HG02970 (cell line): ENCODE results near the gene VAMP1.

Experiments
- ATAC-seq: cut with Tn5 transposase; IDR thresholded peaks from one replicate; pipeline ENCODE4 v1.9.1; 2021; ENCODE audit warnings: mild to moderate bottlenecking, moderate library complexity, moderate number of reproducible peaks; ENCODE audit not compliant: unreplicated experiment, low FRiP score

The VAMP1 gene

GRCh38 chr12:6452245-6452943 lies 18.1 kb downstream of the VAMP1 start:
- no peak for ATAC-seq

- peak; percentile 40 for ATAC-seq
These were observed 18.9 kb downstream of the VAMP1 start, which contains the start of gene TAPBPL for GRCh38 chr12:6451348-6452244. TSS of gene TAPBPL (plus strand) at chr12:6452042. CDS start at chr12:6452249, 207 bp downstream.

GRCh38 chr12:6450869-6451347 lies 19.6 kb downstream of the VAMP1 start:
- ATAC-seq = no peak

- no peak for ATAC-seq
These were observed 20.2 kb downstream of the VAMP1 start for GRCh38 chr12:6450091-6450868.

GRCh38 chr12:6444704-6445688 lies 25.5 kb downstream of the VAMP1 start, which contains the start of gene CD27:
TSS of gene CD27 (plus strand) at chr12:6444955. CDS start at chr12:6445096, 141 bp downstream.
- no peak for ATAC-seq

- no peak for ATAC-seq
These were observed 26.4 kb downstream of the VAMP1 start for GRCh38 chr12:6444031-6444430.

- ATAC-seq = no peak
These were observed 27.0 kb downstream of the VAMP1 start for GRCh38 chr12:6443361-6443983.

- no peak for ATAC-seq
These were observed 27.6 kb downstream of the VAMP1 start for GRCh38 chr12:6442836-6443235.

- no peak for ATAC-seq
These were observed 30.1 kb downstream of the VAMP1 start for GRCh38 chr12:6440391-6440790.

GRCh38 chr12:6438345-6438744 lies 32.1 kb downstream of the VAMP1 start:
- ATAC-seq = no peak

GRCh38 chr12:6437586-6437985 lies 32.9 kb downstream of the VAMP1 start:
- ATAC-seq = no peak

- no peak for ATAC-seq
These were observed 34.3 kb downstream of the VAMP1 start for GRCh38 chr12:6435961-6436715.

GRCh38 chr12:6434205-6435140 lies 36.0 kb downstream of the VAMP1 start:
- ATAC-seq = no peak

- ATAC-seq = no peak
These were observed 37.5 kb downstream of the VAMP1 start for GRCh38 chr12:6432991-6433390.

GRCh38 chr12:6430124-6430989 lies 40.1 kb downstream of the VAMP1 start:
- no peak for ATAC-seq

- ATAC-seq = no peak
These were observed 42.2 kb downstream of the VAMP1 start for GRCh38 chr12:6428326-6428725.
